ENCODE measurements around the gene DGKD. TPM values are rescaled to one million over a fixed set of nuclear protein-coding genes. Genes with fewer than 3 reads are reported as not detected.

DGKD gene
- total RNA-seq, 2 experiments from 2014 or later = 147 to 156 TPM

- H3K4me3 Mint-ChIP-seq = peak overlapping the region; percentile 49
- H3K27ac Mint-ChIP-seq = peak overlapping the region; percentile 81
- no peaks in the 10 kb centered on the region for H3K9me3 Mint-ChIP-seq
- H3K36me3 Mint-ChIP-seq (ENCODE audit: low read depth) = peaks cover 44% of the 10 kb centered on the region
- POLR2A ChIA-PET = interaction anchor here (1.0 to 1.6 kb wide), 3 partner anchors 44 to 132 kb away, joined by 3 to 8 read pairs (median 5); no protein-coding TSS in a partner anchor
- TF ChIP-seq CTCF (IDR thresholded peaks at IDR 0.05) = no peak
- H3K27me3 Mint-ChIP-seq = no peaks in the 10 kb centered on the region
- Histone ChIP-seq H3K36me3 (ENCODE audit: insufficient read depth, low read length) (peaks cover 12% of the 10 kb centered on the region), H3K27ac (ENCODE audit: low read depth in 1 of 2, low read length in 2 of 2) (peak overlapping the region; percentile 48 to 61), H3K9me3 (ENCODE audit: control insufficient read depth in 1 of 2, insufficient read depth in 1 of 2, low read length in 2 of 2) (no peaks in the 10 kb centered on the region), H3K4me1 (ENCODE audit: insufficient read depth, low read length) (peaks cover 45% of the 10 kb centered on the region), H3K4me3 (ENCODE audit: low read length) (peak overlapping the region; percentile 20), H3K27me3 (ENCODE audit: control insufficient read depth in 1 of 2, insufficient read depth in 2 of 2, low read length in 2 of 2) (no peaks in the 10 kb centered on the region)
- ATAC-seq (ENCODE audit: poor library complexity) = peak; percentile 62
- peak in 8 of 14 experiments; percentile 26 to 65 (median 53) for DNase-seq
- H3K4me1 Mint-ChIP-seq (ENCODE audit: low read depth) = peaks cover 80% of the 10 kb centered on the region
- intact Hi-C loops (cut with DNase I, micrococcal nuclease) = loop anchor here (2.0 to 5.0 kb wide), 2 partner anchors 15 to 313 kb away; partner anchors contain the start of gene UGT1A5 (in 1 of the 2)
- CTCF ChIA-PET = interaction anchor here (1.3 to 5.0 kb wide), 3 partner anchors 14 to 46 kb away, joined by 3 to 25 read pairs (median 3); partner anchors contain the start of gene DGKD
These were observed 45.3 kb downstream of the DGKD start for GRCh38 chr2:233399306-233400225.

GRCh38 chr2:233400341-233400740 is 46.0 kb downstream of the DGKD start:
- DNase-seq (no peak), ATAC-seq (ENCODE audit: poor library complexity) (no peak)
- Histone ChIP-seq H3K27me3 (ENCODE audit: control insufficient read depth in 1 of 2, insufficient read depth in 2 of 2, low read length in 2 of 2) (no peaks in the 10 kb centered on the region), H3K27ac (ENCODE audit: low read depth in 1 of 2, low read length in 2 of 2) (peak overlapping the region; percentile 48 to 61), H3K4me1 (ENCODE audit: insufficient read depth, low read length) (peaks cover 41% of the 10 kb centered on the region), H3K36me3 (ENCODE audit: insufficient read depth, low read length) (peaks cover 16% of the 10 kb centered on the region), H3K4me3 (ENCODE audit: low read length) (peak overlapping the region; percentile 20), H3K9me3 (ENCODE audit: control insufficient read depth in 1 of 2, insufficient read depth in 1 of 2, low read length in 2 of 2) (no peaks in the 10 kb centered on the region)
- no peak for TF ChIP-seq CTCF (IDR thresholded peaks at IDR 0.05)
- Mint-ChIP-seq H3K27ac (peak overlapping the region; percentile 81), H3K9me3 (no peaks in the 10 kb centered on the region), H3K4me1 (ENCODE audit: low read depth) (peaks cover 78% of the 10 kb centered on the region), H3K4me3 (peak overlapping the region; percentile 77), H3K27me3 (no peaks in the 10 kb centered on the region), H3K36me3 (ENCODE audit: low read depth) (peaks cover 41% of the 10 kb centered on the region)
- ChIA-PET POLR2A (interaction anchor here (0.9 to 1.6 kb wide), 5 partner anchors 13 to 132 kb away, joined by 3 to 8 read pairs (median 5); no protein-coding TSS in a partner anchor), CTCF (interaction anchor here (1.3 to 5.0 kb wide), 3 partner anchors 14 to 46 kb away, joined by 3 to 25 read pairs (median 3); partner anchors contain the start of gene DGKD)
- intact Hi-C loops (cut with DNase I, micrococcal nuclease) = loop anchor here in 1 of 2 experiments (5.0 kb wide), 1 partner anchor 312 kb away; the partner anchor contains the start of gene UGT1A5

GRCh38 chr2:233400961-233401360 is 46.7 kb downstream of the DGKD start:
- no peaks in the 10 kb centered on the region for H3K27me3 ChIP-seq (ENCODE audit: control insufficient read depth in 1 of 2, insufficient read depth in 2 of 2, low read length in 2 of 2)
- Mint-ChIP-seq H3K9me3 (no peaks in the 10 kb centered on the region), H3K27ac (peak overlapping the region; percentile 81), H3K4me1 (ENCODE audit: low read depth) (peaks cover 79% of the 10 kb centered on the region), H3K36me3 (ENCODE audit: low read depth) (peaks cover 37% of the 10 kb centered on the region), H3K4me3 (peak overlapping the region; percentile 77), H3K27me3 (no peaks in the 10 kb centered on the region)
- TF ChIP-seq CTCF (IDR thresholded peaks at IDR 0.05) = no peak
- H3K4me1 ChIP-seq (ENCODE audit: insufficient read depth, low read length) = peaks cover 41% of the 10 kb centered on the region
- POLR2A ChIA-PET = interaction anchor here (0.9 to 1.9 kb wide), 6 partner anchors 13 to 133 kb away, joined by 3 to 8 read pairs (median 6); no protein-coding TSS in a partner anchor
- CTCF ChIA-PET = interaction anchor here (1.3 to 5.0 kb wide), 3 partner anchors 13 to 47 kb away, joined by 3 to 25 read pairs (median 3); partner anchors contain the start of gene DGKD
- no peak for ATAC-seq (ENCODE audit: poor library complexity)
- H3K9me3 ChIP-seq (ENCODE audit: control insufficient read depth in 1 of 2, insufficient read depth in 1 of 2, low read length in 2 of 2) = no peaks in the 10 kb centered on the region
- peak overlapping the region; percentile 48 to 61 for H3K27ac ChIP-seq (ENCODE audit: low read depth in 1 of 2, low read length in 2 of 2)
- H3K36me3 ChIP-seq (ENCODE audit: insufficient read depth, low read length) = peaks cover 16% of the 10 kb centered on the region
- H3K4me3 ChIP-seq (ENCODE audit: low read length) = peak overlapping the region; percentile 20
- intact Hi-C loops (cut with DNase I, micrococcal nuclease) = loop anchor here in 1 of 2 experiments (5.0 kb wide), 1 partner anchor 311 kb away; the partner anchor contains the start of gene UGT1A5
- DNase-seq = no peak

Data from CD4-positive, alpha-beta T cell (primary cell).